Keratinocyte (primary cell): Measurements from ENCODE around the gene ADGRL3. TPM values are rescaled to one million over a fixed set of nuclear protein-coding genes. Genes with fewer than 3 reads are reported as not detected.

Experiments used
- DNase-seq: peaks from one replicate; pipeline ENCODE4 v3.0.0-alpha.2; 2011; ENCODE audit warnings: low read depth, missing footprints, low spot score
- FAIRE-seq: peaks from 2 replicates; lab custom pipeline; 2011; peaks lifted over from hg19 to GRCh38; lab: Jason Lieb, UNC
- H2AFZ ChIP-seq: 2 replicates; pipeline ENCODE4 v1.6.0; 2012; ENCODE audit warnings: low read length, control low read depth, inconsistent platforms; ENCODE audit not compliant: control insufficient read depth
- H3K27ac ChIP-seq: 2 replicates; pipeline ENCODE4 v1.5.1; 2011; ENCODE audit warnings: low read length; ENCODE audit not compliant: control insufficient read depth, insufficient read depth
- H3K27me3 ChIP-seq: 3 replicates; pipeline ENCODE4 v1.6.0; 2011; ENCODE audit warnings: low read length; ENCODE audit not compliant: control insufficient read depth, insufficient read depth; ENCODE audit errors: extremely low read depth
- H3K36me3 ChIP-seq, 2 experiments: 2 replicates in 1 of 2; 3 replicates in 1 of 2; pipeline ENCODE4 v1.5.1; 2011; ENCODE audit warnings: low read length in 2 of 2, mild to moderate bottlenecking in 1 of 2; ENCODE audit not compliant: control insufficient read depth in 2 of 2, insufficient read depth in 2 of 2; ENCODE audit errors: extremely low read depth in 1 of 2
- H3K4me1 ChIP-seq: 3 replicates; pipeline ENCODE4 v1.5.1; 2011; ENCODE audit warnings: low read length; ENCODE audit not compliant: control insufficient read depth, insufficient read depth; ENCODE audit errors: extremely low read depth
- H3K4me2 ChIP-seq: 3 replicates; pipeline ENCODE4 v1.6.0; 2011; ENCODE audit warnings: low read depth, low read length; ENCODE audit not compliant: control insufficient read depth, insufficient read depth; ENCODE audit errors: extremely low read depth
- H3K4me3 ChIP-seq, 3 experiments: fragments of 200-600 bp in 1 of 3; sonication (generic) in 1 of 3; 2 replicates in 2 of 3; 3 replicates in 1 of 3; pipeline ENCODE4 v1.5.1; 2011 to 2016; ENCODE audit warnings: low read length in 3 of 3, mild to moderate bottlenecking in 3 of 3, control low read depth in 2 of 3, inconsistent platforms in 1 of 3, low read depth in 1 of 3, mixed read lengths in 1 of 3, mixed run types in 1 of 3, moderate library complexity in 1 of 3; ENCODE audit not compliant: control insufficient read depth in 2 of 3, insufficient read depth in 2 of 3; ENCODE audit errors: extremely low read depth in 1 of 3
- H3K79me2 ChIP-seq: 2 replicates; pipeline ENCODE4 v1.6.0; 2012; ENCODE audit warnings: low read length; ENCODE audit not compliant: control insufficient read depth, insufficient read depth
- H3K9ac ChIP-seq: 3 replicates; pipeline ENCODE4 v1.6.0; 2011; ENCODE audit warnings: low read length; ENCODE audit not compliant: control insufficient read depth, insufficient read depth; ENCODE audit errors: extremely low read depth
- H3K9me1 ChIP-seq: 3 replicates; pipeline ENCODE4 v1.6.0; 2011; ENCODE audit warnings: low read length; ENCODE audit not compliant: control insufficient read depth, insufficient read depth; ENCODE audit errors: extremely low read depth
- H3K9me3 ChIP-seq: 2 replicates; pipeline ENCODE4 v1.5.1; 2012; ENCODE audit warnings: low read depth, low read length; ENCODE audit not compliant: control insufficient read depth
- H4K20me1 ChIP-seq: 3 replicates; pipeline ENCODE4 v1.6.0; 2011; ENCODE audit warnings: low read length; ENCODE audit not compliant: control insufficient read depth, insufficient read depth; ENCODE audit errors: extremely low read depth
- EZH2 ChIP-seq: IDR thresholded peaks from one replicate; pipeline ENCODE4 v1.6.1; 2012; ENCODE audit warnings: inconsistent platforms, mild to moderate bottlenecking, low read length, moderate library complexity
- dilution Hi-C: fragments of 300-500 bp; cut with MboI; formaldehyde crosslinking; loops from one replicate; pipeline ENCODE4 v1.7.0; 2020; ENCODE audit warnings: low sequenced_read_pairs; ENCODE audit not compliant: extremely low pct_ligation_motif_present
- polyA plus RNA-seq, 5 experiments: library from polyadenylated mRNA; depleted of rRNA in 3 of 5; stranded (reverse) in 3 of 5; stranded (forward) in 1 of 5; unstranded in 1 of 5; fragments of >200 nt; gene quantifications; 1 replicate in 1 of 5; 2 replicates in 3 of 5; 3 replicates in 1 of 5; pipeline versions ENCODE4 v1.2.1 to v1.2.3, GENCODE V29; 2011 to 2012; ENCODE audit warnings: missing spikeins in 2 of 5, low read depth in 1 of 5, low replicate concordance in 1 of 5
- TF ChIP-seq, protein P1 (sequence below), 3 experiments: IDR thresholded peaks in 1 of 3; conservative IDR thresholded peaks in 1 of 3; optimal IDR thresholded peaks in 1 of 3; 2 replicates in 2 of 3; 3 replicates in 1 of 3; pipeline versions ENCODE3 to v1.5.1; 2011; ENCODE audit warnings: low read length in 3 of 3, mild to moderate bottlenecking in 3 of 3, moderate library complexity in 2 of 3, control low read depth in 1 of 3, inconsistent platforms in 1 of 3; ENCODE audit not compliant: insufficient read depth in 2 of 3; ENCODE audit errors: extremely low read depth in 1 of 3

Gene ADGRL3
- polyA plus RNA-seq, 1 donor (not counting 4 experiments of a cell fraction or from before 2014, with no cell fraction given): 0.18 TPM

- no peak overlapping the region for H3K27ac ChIP-seq
- FAIRE-seq (no peak), DNase-seq (no peak)
- H3K4me2 ChIP-seq: no peak overlapping the region
- H2AFZ ChIP-seq: no peak overlapping the region
- H4K20me1 ChIP-seq: no peaks in the 10 kb centered on the region
- no peaks in the 10 kb centered on the region for H3K9me1 ChIP-seq
- H3K4me3 ChIP-seq: no peak overlapping the region
- no peak overlapping the region for H3K9ac ChIP-seq
- no peaks in the 10 kb centered on the region for H3K79me2 ChIP-seq
- no peaks in the 10 kb centered on the region for H3K27me3 ChIP-seq
- dilution Hi-C loops: no loop called here
- no peak for TF ChIP-seq EZH2
- TF ChIP-seq, protein P1, sequence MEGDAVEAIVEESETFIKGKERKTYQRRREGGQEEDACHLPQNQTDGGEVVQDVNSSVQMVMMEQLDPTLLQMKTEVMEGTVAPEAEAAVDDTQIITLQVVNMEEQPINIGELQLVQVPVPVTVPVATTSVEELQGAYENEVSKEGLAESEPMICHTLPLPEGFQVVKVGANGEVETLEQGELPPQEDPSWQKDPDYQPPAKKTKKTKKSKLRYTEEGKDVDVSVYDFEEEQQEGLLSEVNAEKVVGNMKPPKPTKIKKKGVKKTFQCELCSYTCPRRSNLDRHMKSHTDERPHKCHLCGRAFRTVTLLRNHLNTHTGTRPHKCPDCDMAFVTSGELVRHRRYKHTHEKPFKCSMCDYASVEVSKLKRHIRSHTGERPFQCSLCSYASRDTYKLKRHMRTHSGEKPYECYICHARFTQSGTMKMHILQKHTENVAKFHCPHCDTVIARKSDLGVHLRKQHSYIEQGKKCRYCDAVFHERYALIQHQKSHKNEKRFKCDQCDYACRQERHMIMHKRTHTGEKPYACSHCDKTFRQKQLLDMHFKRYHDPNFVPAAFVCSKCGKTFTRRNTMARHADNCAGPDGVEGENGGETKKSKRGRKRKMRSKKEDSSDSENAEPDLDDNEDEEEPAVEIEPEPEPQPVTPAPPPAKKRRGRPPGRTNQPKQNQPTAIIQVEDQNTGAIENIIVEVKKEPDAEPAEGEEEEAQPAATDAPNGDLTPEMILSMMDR (optimal IDR thresholded peaks at IDR 0.05 in 1 of 3, IDR thresholded peaks at IDR 0.05 in 1 of 3, conservative IDR thresholded peaks at IDR 0.05 in 1 of 3; ENCODE audit: extremely low read depth in 1 of 3, insufficient read depth in 2 of 3, low read length in 3 of 3): no peak
- no peaks in the 10 kb centered on the region for H3K36me3 ChIP-seq
- no peaks in the 10 kb centered on the region for H3K4me1 ChIP-seq
- H3K9me3 ChIP-seq: no peaks in the 10 kb centered on the region
These were observed 620.0 kb downstream of the ADGRL3 start for GRCh38 chr4:61820136-61820535.

- no peak for DNase-seq
- TF ChIP-seq, protein P1 (optimal IDR thresholded peaks at IDR 0.05 in 1 of 3, IDR thresholded peaks at IDR 0.05 in 1 of 3, conservative IDR thresholded peaks at IDR 0.05 in 1 of 3; ENCODE audit: extremely low read depth in 1 of 3, insufficient read depth in 2 of 3, low read length in 3 of 3): no peak
- no peak for TF ChIP-seq EZH2
- Histone ChIP-seq H3K9me1 (no peaks in the 10 kb centered on the region), H3K4me3 (no peak overlapping the region), H3K27ac (no peak overlapping the region), H3K4me1 (no peaks in the 10 kb centered on the region), H3K9me3 (no peaks in the 10 kb centered on the region), H3K4me2 (no peak overlapping the region), H4K20me1 (no peaks in the 10 kb centered on the region), H2AFZ (no peak overlapping the region), H3K9ac (no peak overlapping the region), H3K36me3 (no peaks in the 10 kb centered on the region), H3K79me2 (no peaks in the 10 kb centered on the region), H3K27me3 (no peaks in the 10 kb centered on the region)
- dilution Hi-C loops: no loop called here
- no peak for FAIRE-seq
These were observed 624.3 kb downstream of the ADGRL3 start for GRCh38 chr4:61824454-61824853.
